Measurements from ENCODE around the gene RASGRF1.

- TF ChIP-seq RARB (CRISPR knock-in tag; IDR thresholded peaks at IDR 0.05) (no peak), PATZ1 (CRISPR knock-in tag; IDR thresholded peaks at IDR 0.05; ENCODE audit: borderline replicate concordance) (no peak), BACH2 (CRISPR knock-in tag; IDR thresholded peaks at IDR 0.05; ENCODE audit: borderline replicate concordance) (no peak), TOX (CRISPR knock-in tag; IDR thresholded peaks at IDR 0.05; ENCODE audit: borderline replicate concordance) (no peak), CSRNP3 (CRISPR knock-in tag; IDR thresholded peaks at IDR 0.05) (no peak), CREB5 (CRISPR knock-in tag; IDR thresholded peaks at IDR 0.05; ENCODE audit: low read depth) (no peak), ZFP30 (CRISPR knock-in tag; IDR thresholded peaks at IDR 0.05) (no peak), TSHZ2 (CRISPR knock-in tag; IDR thresholded peaks at IDR 0.05) (no peak), CSDC2 (CRISPR knock-in tag; IDR thresholded peaks at IDR 0.05) (no peak)
Measured at GRCh38 chr15:78988361-78988911, 102.1 kb downstream of the RASGRF1 start.

Data from SK-N-SH treated with all-trans-retinoic acid at 6 μM for 48 hours (cell line).